HepG2 (cell line): ENCODE measurements around the gene RSRC2. TPM values are rescaled to one million over a fixed set of nuclear protein-coding genes. Genes with fewer than 3 reads are reported as not detected.

Experiments
- DNMT3B ChIP-seq: conservative IDR thresholded peaks from 2 replicates; pipeline ENCODE4 v1.6.1; 2016; ENCODE audit warnings: missing biosample characterization, control low read depth
- HES4 ChIP-seq: sonication (generic); formaldehyde crosslinking; IDR thresholded peaks from 2 replicates; pipeline ENCODE4 v1.9.0; 2021; ENCODE audit warnings: mild to moderate bottlenecking, missing genetic modification reagents, borderline replicate concordance
- HOXA7 ChIP-seq: sonication (generic); formaldehyde crosslinking; IDR thresholded peaks from 2 replicates; pipeline ENCODE4 v1.8.1; 2022; ENCODE audit warnings: mild to moderate bottlenecking, missing genetic modification reagents, moderate library complexity
- KLF12 ChIP-seq: sonication (generic); formaldehyde crosslinking; IDR thresholded peaks from 2 replicates; pipeline ENCODE4 v1.4.0; 2020; ENCODE audit warnings: missing genetic modification reagents, borderline replicate concordance
- LCORL ChIP-seq, 2 experiments: fragments of 450-650 bp in 1 of 2; sonication (generic) in 1 of 2; formaldehyde crosslinking in 1 of 2; IDR thresholded peaks; 2 replicates each; pipeline versions ENCODE4 v1.5.0 to v1.6.1; 2017 to 2020; ENCODE audit warnings: antibody characterized with exemption in 1 of 2, missing genetic modification reagents in 1 of 2
- MIER3 ChIP-seq: IDR thresholded peaks from 2 replicates; pipeline ENCODE4 v1.6.1; 2016; ENCODE audit warnings: missing compliant biosample characterization, borderline replicate concordance
- PAX8 ChIP-seq: sonication (generic); formaldehyde crosslinking; IDR thresholded peaks from 2 replicates; pipeline ENCODE4 v1.8.0; 2022; ENCODE audit warnings: mild to moderate bottlenecking, missing genetic modification reagents, borderline replicate concordance
- PHF21A ChIP-seq: sonication (generic); formaldehyde crosslinking; IDR thresholded peaks from 2 replicates; pipeline ENCODE4 v1.5.0; 2020; ENCODE audit warnings: mild to moderate bottlenecking, missing genetic modification reagents
- SOX5 ChIP-seq: IDR thresholded peaks from 2 replicates; pipeline ENCODE4 v1.6.1; 2016; ENCODE audit warnings: borderline replicate concordance
- THAP11 ChIP-seq: IDR thresholded peaks from 2 replicates; pipeline ENCODE4 v1.6.1; 2016; ENCODE audit warnings: missing biosample characterization, missing genetic modification reagents
- ZNF446 ChIP-seq: sonication (generic); formaldehyde crosslinking; IDR thresholded peaks from 2 replicates; pipeline ENCODE4 v1.5.0; 2020; ENCODE audit warnings: mild to moderate bottlenecking, missing genetic modification reagents
- ZNF547 ChIP-seq: sonication (generic); formaldehyde crosslinking; IDR thresholded peaks from 2 replicates; pipeline ENCODE4 v1.5.1; 2020; ENCODE audit warnings: mild to moderate bottlenecking, missing genetic modification reagents
- ZNF883 ChIP-seq: sonication (generic); formaldehyde crosslinking; IDR thresholded peaks from 2 replicates; pipeline ENCODE4 v1.5.1; 2020; ENCODE audit warnings: mild to moderate bottlenecking, missing genetic modification reagents; ENCODE audit errors: not compliant biosample characterization
- polyA plus RNA-seq, 8 experiments: library from polyadenylated mRNA; depleted of rRNA in 3 of 8; stranded (reverse) in 7 of 8; unstranded in 1 of 8; fragments of >200 nt; fragmentation: Illumina TruSeq in 4 of 8; extraction: Trizol in 4 of 8; gene quantifications; 2 replicates each; pipeline versions ENCODE4 v1.2.1 to v1.2.3, GENCODE V29; 2011 to 2016; ENCODE audit warnings: low read depth in 4 of 8, missing spikeins in 1 of 8, mixed read lengths in 1 of 8; ENCODE audit not compliant: insufficient read depth in 1 of 8
- total RNA-seq, 5 experiments: library from RNA; depleted of rRNA; stranded (reverse); fragments of >200 nt; fragmentation: Illumina TruSeq; extraction: Trizol; gene quantifications; 2 replicates each; pipeline ENCODE4 v1.2.3, GENCODE V29; 2016; ENCODE audit warnings: low read depth in 1 of 5
- TF ChIP-seq, protein P1 (sequence below): sonication (generic); formaldehyde crosslinking; IDR thresholded peaks from 2 replicates; pipeline ENCODE4 v1.5.1; 2020; ENCODE audit warnings: missing genetic modification reagents, mild to moderate bottlenecking, borderline replicate concordance
- TF ChIP-seq, protein P2 (sequence below): sonication (generic); formaldehyde crosslinking; IDR thresholded peaks from 2 replicates; pipeline ENCODE4 v1.5.0; 2020; ENCODE audit warnings: missing genetic modification reagents, mild to moderate bottlenecking, borderline replicate concordance
- TF ChIP-seq, protein P3 (sequence below): sonication (generic); formaldehyde crosslinking; conservative IDR thresholded peaks from 2 replicates; pipeline ENCODE4 v1.4.0; 2020; ENCODE audit warnings: mild to moderate bottlenecking, missing genetic modification reagents, moderate library complexity
- TF ChIP-seq, protein P4 (sequence below), 2 experiments: sonication (generic) in 1 of 2; formaldehyde crosslinking in 1 of 2; IDR thresholded peaks; 2 replicates each; pipeline versions ENCODE4 v1.4.0 to v1.6.1; 2018 to 2020; ENCODE audit warnings: missing genetic modification reagents in 2 of 2, borderline replicate concordance in 1 of 2, low read depth in 1 of 2, mild to moderate bottlenecking in 1 of 2, missing biosample characterization in 1 of 2

The RSRC2 gene
- total and polyA plus RNA-seq, 2 of the 13 experiments (the other 11 are each of a cell fraction or from before 2014, with no cell fraction given) = 31.4 to 77.8 TPM

DNA sequence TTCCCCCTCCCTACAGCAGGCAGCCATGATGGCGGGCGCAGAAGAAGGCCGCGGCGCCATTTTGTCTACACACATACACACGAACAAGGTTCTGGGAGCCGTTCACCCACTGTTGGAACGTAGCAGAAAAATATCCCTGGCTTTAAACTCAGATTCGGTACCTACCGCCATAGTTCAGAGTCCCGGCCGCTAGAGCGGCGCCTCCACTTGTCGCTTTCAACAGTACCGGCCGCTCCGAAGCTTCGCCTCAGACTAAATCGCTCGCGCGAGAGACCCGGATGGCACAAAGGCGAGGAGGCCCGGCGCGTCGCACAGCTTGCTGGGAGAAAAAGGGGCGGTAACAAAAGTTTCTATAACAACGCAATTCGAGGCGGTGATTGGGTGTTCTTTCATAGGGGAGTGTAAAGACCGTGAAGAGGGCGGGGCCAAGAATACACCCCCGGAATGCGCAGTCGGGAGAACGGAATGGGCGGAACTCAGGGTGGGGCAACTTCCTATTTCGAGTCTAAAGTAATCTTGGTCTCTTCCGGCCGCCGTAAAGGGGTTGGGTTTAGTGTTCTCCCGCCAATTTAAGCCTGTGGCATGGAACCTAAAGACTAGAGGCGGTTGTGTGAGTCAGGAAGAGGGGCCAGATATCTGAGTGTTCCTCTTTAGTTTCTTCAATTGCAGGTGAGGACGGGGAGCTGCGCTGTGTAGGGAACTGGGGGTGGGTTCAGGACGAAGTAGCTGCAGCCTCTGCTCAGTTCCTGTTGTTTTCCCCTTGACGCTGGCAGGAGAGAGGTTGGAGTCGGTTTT lies at the start of gene RSRC2, which contains the start of gene KNTC1 (continued):
- TF ChIP-seq HES4 (CRISPR knock-in tag) (no peak), LCORL (IDR thresholded peaks at IDR 0.05) (no peak), LCORL (CRISPR knock-in tag; IDR thresholded peaks at IDR 0.05) (0 out of 2 replicates have a peak, but pooled peaks have one; percentile 26), SOX5 (CRISPR knock-in tag) (0 out of 2 replicates have a peak, but pooled peaks have one; percentile 12), KLF12 (peak; percentile 99), ZNF883 (CRISPR knock-in tag) (peak; percentile 18), ZNF446 (CRISPR knock-in tag) (no peak), MIER3 (CRISPR knock-in tag) (peak; percentile 84), PHF21A (peak; percentile 66; the same call in 1 of the 2 replicates), THAP11 (CRISPR knock-in tag) (peak; percentile 93), ZNF547 (CRISPR knock-in tag) (peak; percentile 94), PAX8 (no peak), HOXA7 (CRISPR knock-in tag) (no peak), DNMT3B (CRISPR knock-in tag) (peak; percentile 71; the same call in 1 of the 2 replicates)
- TF ChIP-seq, protein P1, sequence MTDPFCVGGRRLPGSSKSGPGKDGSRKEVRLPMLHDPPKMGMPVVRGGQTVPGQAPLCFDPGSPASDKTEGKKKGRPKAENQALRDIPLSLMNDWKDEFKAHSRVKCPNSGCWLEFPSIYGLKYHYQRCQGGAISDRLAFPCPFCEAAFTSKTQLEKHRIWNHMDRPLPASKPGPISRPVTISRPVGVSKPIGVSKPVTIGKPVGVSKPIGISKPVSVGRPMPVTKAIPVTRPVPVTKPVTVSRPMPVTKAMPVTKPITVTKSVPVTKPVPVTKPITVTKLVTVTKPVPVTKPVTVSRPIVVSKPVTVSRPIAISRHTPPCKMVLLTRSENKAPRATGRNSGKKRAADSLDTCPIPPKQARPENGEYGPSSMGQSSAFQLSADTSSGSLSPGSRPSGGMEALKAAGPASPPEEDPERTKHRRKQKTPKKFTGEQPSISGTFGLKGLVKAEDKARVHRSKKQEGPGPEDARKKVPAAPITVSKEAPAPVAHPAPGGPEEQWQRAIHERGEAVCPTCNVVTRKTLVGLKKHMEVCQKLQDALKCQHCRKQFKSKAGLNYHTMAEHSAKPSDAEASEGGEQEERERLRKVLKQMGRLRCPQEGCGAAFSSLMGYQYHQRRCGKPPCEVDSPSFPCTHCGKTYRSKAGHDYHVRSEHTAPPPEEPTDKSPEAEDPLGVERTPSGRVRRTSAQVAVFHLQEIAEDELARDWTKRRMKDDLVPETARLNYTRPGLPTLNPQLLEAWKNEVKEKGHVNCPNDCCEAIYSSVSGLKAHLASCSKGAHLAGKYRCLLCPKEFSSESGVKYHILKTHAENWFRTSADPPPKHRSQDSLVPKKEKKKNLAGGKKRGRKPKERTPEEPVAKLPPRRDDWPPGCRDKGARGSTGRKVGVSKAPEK (CRISPR knock-in tag) = no peak
- TF ChIP-seq, protein P2, sequence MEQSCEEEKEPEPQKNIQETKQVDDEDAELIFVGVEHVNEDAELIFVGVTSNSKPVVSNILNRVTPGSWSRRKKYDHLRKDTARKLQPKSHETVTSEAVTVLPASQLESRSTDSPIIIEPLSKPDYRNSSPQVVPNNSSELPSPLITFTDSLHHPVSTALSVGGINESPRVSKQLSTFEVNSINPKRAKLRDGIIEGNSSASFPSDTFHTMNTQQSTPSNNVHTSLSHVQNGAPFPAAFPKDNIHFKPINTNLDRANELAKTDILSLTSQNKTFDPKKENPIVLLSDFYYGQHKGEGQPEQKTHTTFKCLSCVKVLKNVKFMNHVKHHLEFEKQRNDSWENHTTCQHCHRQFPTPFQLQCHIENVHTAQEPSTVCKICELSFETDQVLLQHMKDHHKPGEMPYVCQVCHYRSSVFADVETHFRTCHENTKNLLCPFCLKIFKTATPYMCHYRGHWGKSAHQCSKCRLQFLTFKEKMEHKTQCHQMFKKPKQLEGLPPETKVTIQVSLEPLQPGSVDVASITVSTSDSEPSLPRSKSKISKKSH (CRISPR knock-in tag) = no peak; the same call in 1 of the 2 replicates
- TF ChIP-seq, protein P3, sequence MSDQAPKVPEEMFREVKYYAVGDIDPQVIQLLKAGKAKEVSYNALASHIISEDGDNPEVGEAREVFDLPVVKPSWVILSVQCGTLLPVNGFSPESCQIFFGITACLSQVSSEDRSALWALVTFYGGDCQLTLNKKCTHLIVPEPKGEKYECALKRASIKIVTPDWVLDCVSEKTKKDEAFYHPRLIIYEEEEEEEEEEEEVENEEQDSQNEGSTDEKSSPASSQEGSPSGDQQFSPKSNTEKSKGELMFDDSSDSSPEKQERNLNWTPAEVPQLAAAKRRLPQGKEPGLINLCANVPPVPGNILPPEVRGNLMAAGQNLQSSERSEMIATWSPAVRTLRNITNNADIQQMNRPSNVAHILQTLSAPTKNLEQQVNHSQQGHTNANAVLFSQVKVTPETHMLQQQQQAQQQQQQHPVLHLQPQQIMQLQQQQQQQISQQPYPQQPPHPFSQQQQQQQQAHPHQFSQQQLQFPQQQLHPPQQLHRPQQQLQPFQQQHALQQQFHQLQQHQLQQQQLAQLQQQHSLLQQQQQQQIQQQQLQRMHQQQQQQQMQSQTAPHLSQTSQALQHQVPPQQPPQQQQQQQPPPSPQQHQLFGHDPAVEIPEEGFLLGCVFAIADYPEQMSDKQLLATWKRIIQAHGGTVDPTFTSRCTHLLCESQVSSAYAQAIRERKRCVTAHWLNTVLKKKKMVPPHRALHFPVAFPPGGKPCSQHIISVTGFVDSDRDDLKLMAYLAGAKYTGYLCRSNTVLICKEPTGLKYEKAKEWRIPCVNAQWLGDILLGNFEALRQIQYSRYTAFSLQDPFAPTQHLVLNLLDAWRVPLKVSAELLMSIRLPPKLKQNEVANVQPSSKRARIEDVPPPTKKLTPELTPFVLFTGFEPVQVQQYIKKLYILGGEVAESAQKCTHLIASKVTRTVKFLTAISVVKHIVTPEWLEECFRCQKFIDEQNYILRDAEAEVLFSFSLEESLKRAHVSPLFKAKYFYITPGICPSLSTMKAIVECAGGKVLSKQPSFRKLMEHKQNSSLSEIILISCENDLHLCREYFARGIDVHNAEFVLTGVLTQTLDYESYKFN (CRISPR knock-in tag) = peak; percentile 46
- TF ChIP-seq, protein P4, sequence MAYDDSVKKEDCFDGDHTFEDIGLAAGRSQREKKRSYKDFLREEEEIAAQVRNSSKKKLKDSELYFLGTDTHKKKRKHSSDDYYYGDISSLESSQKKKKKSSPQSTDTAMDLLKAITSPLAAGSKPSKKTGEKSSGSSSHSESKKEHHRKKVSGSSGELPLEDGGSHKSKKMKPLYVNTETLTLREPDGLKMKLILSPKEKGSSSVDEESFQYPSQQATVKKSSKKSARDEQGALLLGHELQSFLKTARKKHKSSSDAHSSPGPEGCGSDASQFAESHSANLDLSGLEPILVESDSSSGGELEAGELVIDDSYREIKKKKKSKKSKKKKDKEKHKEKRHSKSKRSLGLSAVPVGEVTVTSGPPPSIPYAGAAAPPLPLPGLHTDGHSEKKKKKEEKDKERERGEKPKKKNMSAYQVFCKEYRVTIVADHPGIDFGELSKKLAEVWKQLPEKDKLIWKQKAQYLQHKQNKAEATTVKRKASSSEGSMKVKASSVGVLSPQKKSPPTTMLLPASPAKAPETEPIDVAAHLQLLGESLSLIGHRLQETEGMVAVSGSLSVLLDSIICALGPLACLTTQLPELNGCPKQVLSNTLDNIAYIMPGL (CRISPR knock-in tag; IDR thresholded peaks at IDR 0.05; ENCODE audit: borderline replicate concordance in 1 of 2, low read depth in 1 of 2) = peak in 1 of 2 experiments; percentile 64; a peak in 1 of 4 replicates
